Gastrocnemius medialis (tissue), 4 donors: ENCODE data around the gene ASAP3. TPM values are rescaled to one million over a fixed set of nuclear protein-coding genes. Genes with fewer than 3 reads are reported as not detected.
"Not testable (repeated sequence)": the region's sequence is repeated elsewhere in the genome, so short reads cannot be mapped to it uniquely, and the experiment has no call there.

ENCODE experiments used
- ATAC-seq, 2 donors: fragments of 150-250 bp; one replicate each; pipeline ENCODE4 v1.9.1; 2016
- DNase-seq, 2 donors: peaks; one replicate each; pipeline ENCODE4 v3.0.0-alpha.2; 2019
- H3K27ac ChIP-seq, 4 donors: fragments of 200-600 bp; sonication (generic); 1 replicate in 1 of 4; 2 replicates in 3 of 4; pipeline ENCODE4 v1.5.1; 2016 to 2018; ENCODE audit warnings: mild to moderate bottlenecking in 2 of 4, moderate library complexity in 1 of 4
- H3K27me3 ChIP-seq, 3 donors: fragments of 200-600 bp; sonication (generic) in 2 of 3; 1 replicate in 1 of 3; 2 replicates in 2 of 3; pipeline versions ENCODE4 v1.5.1 to v1.6.0; 2016 to 2019; ENCODE audit warnings: mild to moderate bottlenecking in 1 of 3, moderate library complexity in 1 of 3
- H3K36me3 ChIP-seq, 2 donors: fragments of 200-600 bp; sonication (generic) in 1 of 2; one replicate each; pipeline ENCODE4 v1.5.1; 2017 to 2018
- H3K4me1 ChIP-seq, 2 donors: fragments of 200-600 bp; sonication (generic) in 1 of 2; one replicate each; pipeline ENCODE4 v1.5.1; 2016 to 2017; ENCODE audit warnings: mild to moderate bottlenecking in 2 of 2
- H3K4me3 ChIP-seq, 4 donors: fragments of 200-600 bp; sonication (generic) in 3 of 4; 1 replicate in 1 of 4; 2 replicates in 3 of 4; pipeline ENCODE4 v1.5.1; 2016 to 2019; ENCODE audit warnings: mild to moderate bottlenecking in 2 of 4
- H3K9me3 ChIP-seq, 3 donors: fragments of 200-600 bp; sonication (generic) in 2 of 3; 1 replicate in 1 of 3; 2 replicates in 2 of 3; pipeline ENCODE4 v1.5.1; 2016 to 2019
- CTCF ChIP-seq, 5 experiments: fragments of 450-650 bp in 3 of 5; fragments of 200-600 bp in 2 of 5; sonication (generic) in 2 of 5; IDR thresholded peaks in 4 of 5; conservative IDR thresholded peaks in 1 of 5; 1 replicate in 4 of 5; 2 replicates in 1 of 5; pipeline ENCODE4 v1.5.1; 2016 to 2019; ENCODE audit warnings: antibody characterized with exemption in 5 of 5, mild to moderate bottlenecking in 3 of 5, moderate library complexity in 3 of 5
- POLR2A ChIP-seq, 2 donors: fragments of 450-650 bp; IDR thresholded peaks; one replicate each; pipeline ENCODE4 v1.6.1; 2017; ENCODE audit warnings: antibody characterized with exemption in 2 of 2, mild to moderate bottlenecking in 2 of 2, moderate library complexity in 2 of 2
- in situ Hi-C, 4 donors: fragments of 200-750 bp; cut with MboI; loops; one replicate each; pipeline versions ENCODE4 v1.15.0 to v1.8.0; 2017; ENCODE audit warnings: low sequenced_read_pairs in 4 of 4
- intact Hi-C: fragments of 100-400 bp; cut with DNase I; formaldehyde crosslinking; loops from one replicate; pipeline ENCODE4 v1.15.1; 2023; ENCODE audit warnings: low total_unique reads
- total RNA-seq, 4 donors: library from RNA; depleted of rRNA; stranded (reverse); fragments of >200 nt; gene quantifications; one replicate each; pipeline versions ENCODE4 v1.1.0 to v1.2.3, GENCODE V29; 2016

The ASAP3 gene
- total RNA-seq, 4 donors from 2014 or later, result 55.5 to 129 (median 93.2) TPM

DNA sequence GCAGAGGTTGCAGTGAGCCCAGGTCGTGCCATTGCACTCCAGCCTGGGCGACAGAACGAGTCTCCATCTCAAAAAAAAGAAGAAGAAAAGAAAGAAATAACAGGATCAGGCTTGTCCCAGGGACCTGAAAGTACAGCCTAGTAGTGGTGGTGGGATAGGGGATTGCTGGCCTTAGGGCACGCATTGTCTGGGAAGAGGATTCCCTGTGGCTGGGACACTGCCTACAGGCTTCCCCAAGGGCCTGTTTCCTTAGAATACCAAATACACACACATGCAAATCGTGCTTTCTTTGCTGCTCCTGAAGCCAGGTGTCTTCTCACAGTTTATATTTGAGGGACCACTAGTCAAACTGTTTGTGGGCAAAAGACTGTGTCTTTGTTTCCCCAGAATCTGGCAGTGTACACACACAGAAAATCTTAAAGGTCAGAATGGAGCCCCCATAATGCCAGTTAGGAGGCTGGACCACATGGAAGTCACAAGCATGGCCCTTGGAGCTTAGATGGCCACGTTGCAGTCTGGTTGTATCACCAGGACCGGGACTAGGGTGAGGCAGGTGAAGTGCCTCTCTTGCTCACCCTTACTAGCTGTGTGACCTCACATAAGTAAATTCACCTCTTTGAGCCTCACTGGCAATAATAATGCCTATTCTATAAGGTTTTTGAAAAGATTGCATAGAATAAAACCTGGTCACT lies 12.7 kb upstream of the ASAP3 start:
- in situ Hi-C loops, result loop anchor here in 3 of 4 donors (5.0 kb wide), 2 partner anchors 41 to 46 kb away; no protein-coding TSS in a partner anchor
- ATAC-seq, result peak; percentile 13 to 17
- Histone ChIP-seq H3K4me1 (peaks cover 0 to 3% of the 10 kb centered on the region in 2 donors), H3K27ac (no peak overlapping the region), H3K36me3 (no peaks in the 10 kb centered on the region), H3K9me3 (no peaks in the 10 kb centered on the region), H3K27me3 (no peaks in the 10 kb centered on the region), H3K4me3 (no peak overlapping the region)
- intact Hi-C loops, result loop anchor here (1.0 kb wide), 2 partner anchors 44 to 141 kb away; no protein-coding TSS in a partner anchor
- TF ChIP-seq CTCF (IDR thresholded peaks at IDR 0.05 in 4 of 5, conservative IDR thresholded peaks at IDR 0.05 in 1 of 5), result no peak
- no peak for TF ChIP-seq POLR2A (IDR thresholded peaks at IDR 0.05)
- DNase-seq, result no peak

DNA sequence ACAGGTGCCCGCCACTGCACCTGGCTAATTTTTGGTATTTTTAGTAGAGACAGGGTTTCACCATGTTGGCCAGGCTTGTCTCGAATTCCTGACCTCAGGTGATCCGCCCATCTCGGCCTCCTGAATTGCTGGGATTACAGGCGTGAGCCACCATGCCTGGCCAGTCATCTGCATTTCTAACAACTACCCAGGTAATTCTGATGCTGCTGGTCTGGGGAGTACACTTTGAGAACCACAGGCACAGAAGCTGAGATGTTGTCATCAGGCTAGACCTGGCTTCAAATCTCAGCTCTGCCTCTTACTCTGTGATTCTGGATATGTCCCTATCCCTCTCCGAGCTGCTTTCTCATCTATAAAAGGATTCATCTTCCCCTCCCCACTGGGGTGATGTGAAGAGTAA lies 10.9 kb upstream of the ASAP3 start:
- H3K4me3 ChIP-seq, DNase-seq, H3K36me3 ChIP-seq, ATAC-seq, H3K27ac ChIP-seq, intact Hi-C loops, H3K4me1 ChIP-seq, H3K27me3 ChIP-seq, H3K9me3 ChIP-seq: not testable (repeated sequence)
- in situ Hi-C loops, result loop anchor here (5.0 kb wide), 2 partner anchors 42 to 47 kb away; no protein-coding TSS in a partner anchor

GRCh38 chr1:23492776-23493175 lies 8.8 kb upstream of the ASAP3 start:
- ATAC-seq, H3K36me3 ChIP-seq, H3K4me1 ChIP-seq, H3K9me3 ChIP-seq, H3K4me3 ChIP-seq, H3K27me3 ChIP-seq, DNase-seq, H3K27ac ChIP-seq, intact Hi-C loops: not testable (repeated sequence)
- in situ Hi-C loops, result loop anchor here in 1 of 4 donors (5.0 kb wide), 1 partner anchor 45 kb away; no protein-coding TSS in a partner anchor

- peak in 1 of 2 donors; percentile 48 for DNase-seq
- Histone ChIP-seq H3K4me1 (peaks cover 0 to 4% of the 10 kb centered on the region in 2 donors), H3K36me3 (no peaks in the 10 kb centered on the region), H3K4me3 (no peak overlapping the region), H3K9me3 (no peaks in the 10 kb centered on the region), H3K27me3 (no peaks in the 10 kb centered on the region), H3K27ac (no peak overlapping the region)
- no peak for TF ChIP-seq CTCF (IDR thresholded peaks at IDR 0.05 in 4 of 5, conservative IDR thresholded peaks at IDR 0.05 in 1 of 5)
- TF ChIP-seq POLR2A (IDR thresholded peaks at IDR 0.05), result no peak
- ATAC-seq, result peak in 1 of 2 donors; percentile 81
- in situ Hi-C loops, result loop anchor here in 1 of 4 donors (5.0 kb wide), 1 partner anchor 45 kb away; no protein-coding TSS in a partner anchor
- intact Hi-C loops, result no loop called here
Measured at GRCh38 chr1:23492132-23492720, 8.2 kb upstream of the ASAP3 start.

GRCh38 chr1:23489842-23490241 lies 5.9 kb upstream of the ASAP3 start:
- Histone ChIP-seq H3K4me3 (no peak overlapping the region), H3K4me1 (peaks cover 0 to 4% of the 10 kb centered on the region in 2 donors), H3K27me3 (no peaks in the 10 kb centered on the region), H3K27ac (no peak overlapping the region), H3K36me3 (no peaks in the 10 kb centered on the region), H3K9me3 (no peaks in the 10 kb centered on the region)
- TF ChIP-seq POLR2A (IDR thresholded peaks at IDR 0.05) (no peak), CTCF (IDR thresholded peaks at IDR 0.05 in 4 of 5, conservative IDR thresholded peaks at IDR 0.05 in 1 of 5) (no peak)
- no peak for ATAC-seq
- in situ Hi-C loops, result loop anchor here in 1 of 4 donors (5.0 kb wide), 1 partner anchor 47 kb away; no protein-coding TSS in a partner anchor
- DNase-seq, result no peak
- intact Hi-C loops, result no loop called here
